Measurements from ENCODE around the gene OSBP2.

- TF ChIP-seq, protein P1, sequence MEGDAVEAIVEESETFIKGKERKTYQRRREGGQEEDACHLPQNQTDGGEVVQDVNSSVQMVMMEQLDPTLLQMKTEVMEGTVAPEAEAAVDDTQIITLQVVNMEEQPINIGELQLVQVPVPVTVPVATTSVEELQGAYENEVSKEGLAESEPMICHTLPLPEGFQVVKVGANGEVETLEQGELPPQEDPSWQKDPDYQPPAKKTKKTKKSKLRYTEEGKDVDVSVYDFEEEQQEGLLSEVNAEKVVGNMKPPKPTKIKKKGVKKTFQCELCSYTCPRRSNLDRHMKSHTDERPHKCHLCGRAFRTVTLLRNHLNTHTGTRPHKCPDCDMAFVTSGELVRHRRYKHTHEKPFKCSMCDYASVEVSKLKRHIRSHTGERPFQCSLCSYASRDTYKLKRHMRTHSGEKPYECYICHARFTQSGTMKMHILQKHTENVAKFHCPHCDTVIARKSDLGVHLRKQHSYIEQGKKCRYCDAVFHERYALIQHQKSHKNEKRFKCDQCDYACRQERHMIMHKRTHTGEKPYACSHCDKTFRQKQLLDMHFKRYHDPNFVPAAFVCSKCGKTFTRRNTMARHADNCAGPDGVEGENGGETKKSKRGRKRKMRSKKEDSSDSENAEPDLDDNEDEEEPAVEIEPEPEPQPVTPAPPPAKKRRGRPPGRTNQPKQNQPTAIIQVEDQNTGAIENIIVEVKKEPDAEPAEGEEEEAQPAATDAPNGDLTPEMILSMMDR (IDR thresholded peaks at IDR 0.05), result no peak
- TF ChIP-seq POLR2A (IDR thresholded peaks at IDR 0.05), result no peak
Observed at GRCh38 chr22:30777587-30777986, 82.9 kb downstream of the OSBP2 start.
